ENCODE results near the gene DNPH1. TPM values are rescaled to one million over a fixed set of nuclear protein-coding genes. Genes with fewer than 3 reads are reported as not detected.

The DNPH1 gene
- total and polyA plus RNA-seq, 8 donors: 42.9 to 158 (median 109) TPM; not detected in 1

DNA sequence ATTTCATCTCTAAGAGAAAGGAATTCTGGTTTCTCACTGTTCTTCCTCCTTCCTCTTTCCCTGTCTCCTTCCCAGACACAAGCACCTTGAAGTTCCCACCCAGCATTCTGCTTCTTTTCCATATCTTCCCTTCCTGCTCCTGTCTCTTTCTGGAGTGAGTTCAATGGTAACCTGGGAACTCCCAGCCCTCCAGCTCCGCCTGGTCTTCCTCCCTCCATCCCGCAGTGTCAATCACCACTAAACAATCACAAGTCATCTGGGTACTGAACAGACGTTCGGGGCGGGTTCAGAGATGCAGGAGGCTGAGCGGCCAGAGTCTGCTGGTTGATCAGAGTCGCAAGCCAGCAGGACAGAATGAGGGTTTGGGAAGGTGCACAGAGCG is 21.7 kb upstream of the DNPH1 start:
- H3K4me1 ChIP-seq: peaks cover 5 to 21% (median 16%) of the 10 kb centered on the region in 4 donors
- H3K36me3 ChIP-seq: no peaks in the 10 kb centered on the region
- no peaks in the 10 kb centered on the region for H3K9me3 ChIP-seq
- H3K27me3 ChIP-seq: peaks cover 0 to 76% (median 21%) of the 10 kb centered on the region in 3 donors
- peak in 1 of 2 donors; percentile 26 for DNase-seq
- WGBS, 5 donors: 9 to 14% (median 12%) methylated on average over 5 to 8 of the region's 8 CpGs
- intact Hi-C loops (cut with DNase I; ENCODE audit: low total_unique reads): no loop called here
- no peak overlapping the region for H3K4me3 ChIP-seq
- TF ChIP-seq POLR2AphosphoS5 (IDR thresholded peaks at IDR 0.05): no peak
- TF ChIP-seq, protein P1, sequence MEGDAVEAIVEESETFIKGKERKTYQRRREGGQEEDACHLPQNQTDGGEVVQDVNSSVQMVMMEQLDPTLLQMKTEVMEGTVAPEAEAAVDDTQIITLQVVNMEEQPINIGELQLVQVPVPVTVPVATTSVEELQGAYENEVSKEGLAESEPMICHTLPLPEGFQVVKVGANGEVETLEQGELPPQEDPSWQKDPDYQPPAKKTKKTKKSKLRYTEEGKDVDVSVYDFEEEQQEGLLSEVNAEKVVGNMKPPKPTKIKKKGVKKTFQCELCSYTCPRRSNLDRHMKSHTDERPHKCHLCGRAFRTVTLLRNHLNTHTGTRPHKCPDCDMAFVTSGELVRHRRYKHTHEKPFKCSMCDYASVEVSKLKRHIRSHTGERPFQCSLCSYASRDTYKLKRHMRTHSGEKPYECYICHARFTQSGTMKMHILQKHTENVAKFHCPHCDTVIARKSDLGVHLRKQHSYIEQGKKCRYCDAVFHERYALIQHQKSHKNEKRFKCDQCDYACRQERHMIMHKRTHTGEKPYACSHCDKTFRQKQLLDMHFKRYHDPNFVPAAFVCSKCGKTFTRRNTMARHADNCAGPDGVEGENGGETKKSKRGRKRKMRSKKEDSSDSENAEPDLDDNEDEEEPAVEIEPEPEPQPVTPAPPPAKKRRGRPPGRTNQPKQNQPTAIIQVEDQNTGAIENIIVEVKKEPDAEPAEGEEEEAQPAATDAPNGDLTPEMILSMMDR (IDR thresholded peaks at IDR 0.05): no peak
- TF ChIP-seq EP300 (IDR thresholded peaks at IDR 0.05): no peak
- TF ChIP-seq POLR2A (IDR thresholded peaks at IDR 0.05): no peak
- no peak overlapping the region for H3K27ac ChIP-seq

DNA sequence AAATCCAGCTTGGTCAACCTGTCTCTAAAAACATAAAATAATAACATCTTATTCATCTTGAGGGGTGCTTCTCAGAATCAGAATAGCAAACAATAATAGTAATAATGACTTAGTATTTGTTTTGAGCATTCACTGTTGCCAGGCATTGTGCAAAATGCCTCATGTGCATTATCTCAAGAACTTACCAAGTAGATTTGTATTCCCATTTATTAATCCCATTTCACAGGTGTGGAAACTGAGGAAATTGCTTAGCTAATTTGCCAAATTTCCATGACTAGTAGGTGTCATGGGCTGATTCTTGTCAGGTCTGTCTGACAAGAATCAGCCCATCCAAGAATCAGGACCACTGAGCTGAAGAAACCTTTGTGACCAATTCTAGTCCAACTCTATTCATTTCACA is 19.5 kb upstream of the DNPH1 start:
- H3K27me3 ChIP-seq: peaks cover 6 to 76% (median 37%) of the 10 kb centered on the region in 3 donors
- intact Hi-C loops (cut with DNase I; ENCODE audit: low total_unique reads): no loop called here

DNA sequence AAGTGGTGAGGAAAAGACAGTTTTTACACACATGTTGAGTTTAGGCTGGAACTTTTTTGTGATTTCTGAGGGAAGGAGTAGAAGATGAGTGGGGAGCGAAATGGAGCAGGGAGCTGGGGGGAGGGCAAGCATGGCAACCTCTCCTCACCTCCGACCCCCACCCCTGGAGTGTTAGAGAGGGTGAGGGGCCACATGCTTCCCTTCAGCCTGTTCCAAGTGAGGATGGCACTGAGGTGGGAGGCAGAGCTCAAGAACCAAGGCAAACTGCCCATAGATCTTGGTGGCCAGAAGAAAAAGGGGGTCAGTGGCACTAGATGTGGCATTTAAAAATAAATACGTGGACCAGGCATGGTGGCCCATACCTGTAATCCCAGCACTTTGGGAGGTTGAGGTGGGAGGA is 18.8 kb upstream of the DNPH1 start:
- H3K27me3 ChIP-seq: peaks cover 6 to 76% (median 44%) of the 10 kb centered on the region in 3 donors
- H3K4me3 ChIP-seq: no peak overlapping the region
- H3K9me3 ChIP-seq: no peaks in the 10 kb centered on the region
- no peaks in the 10 kb centered on the region for H3K36me3 ChIP-seq
- H3K4me1 ChIP-seq: peaks cover 10 to 22% (median 19%) of the 10 kb centered on the region in 4 donors
- 72 to 84% (median 79%) methylated on average over 3 of the region's 3 CpGs for WGBS, 5 donors
- no peak overlapping the region for H3K27ac ChIP-seq
- TF ChIP-seq EP300 (IDR thresholded peaks at IDR 0.05): no peak
- TF ChIP-seq, protein P1 (IDR thresholded peaks at IDR 0.05): no peak
- no peak for TF ChIP-seq POLR2A (IDR thresholded peaks at IDR 0.05)
- TF ChIP-seq POLR2AphosphoS5 (IDR thresholded peaks at IDR 0.05): no peak
- intact Hi-C loops (cut with DNase I; ENCODE audit: low total_unique reads): no loop called here
- peak in 1 of 2 donors; percentile 3 for DNase-seq

More for the DNA sequence above, 19.5 kb upstream of the DNPH1 start:
- H3K36me3 ChIP-seq: no peaks in the 10 kb centered on the region
- no peaks in the 10 kb centered on the region for H3K9me3 ChIP-seq
- H3K4me3 ChIP-seq: no peak overlapping the region
- TF ChIP-seq POLR2AphosphoS5 (IDR thresholded peaks at IDR 0.05) (no peak), POLR2A (IDR thresholded peaks at IDR 0.05) (no peak), EP300 (IDR thresholded peaks at IDR 0.05) (no peak)
- TF ChIP-seq, protein P1 (IDR thresholded peaks at IDR 0.05): no peak
- no peak overlapping the region for H3K27ac ChIP-seq
- DNase-seq: no peak
- H3K4me1 ChIP-seq: peaks cover 5 to 21% (median 16%) of the 10 kb centered on the region in 4 donors

DNA sequence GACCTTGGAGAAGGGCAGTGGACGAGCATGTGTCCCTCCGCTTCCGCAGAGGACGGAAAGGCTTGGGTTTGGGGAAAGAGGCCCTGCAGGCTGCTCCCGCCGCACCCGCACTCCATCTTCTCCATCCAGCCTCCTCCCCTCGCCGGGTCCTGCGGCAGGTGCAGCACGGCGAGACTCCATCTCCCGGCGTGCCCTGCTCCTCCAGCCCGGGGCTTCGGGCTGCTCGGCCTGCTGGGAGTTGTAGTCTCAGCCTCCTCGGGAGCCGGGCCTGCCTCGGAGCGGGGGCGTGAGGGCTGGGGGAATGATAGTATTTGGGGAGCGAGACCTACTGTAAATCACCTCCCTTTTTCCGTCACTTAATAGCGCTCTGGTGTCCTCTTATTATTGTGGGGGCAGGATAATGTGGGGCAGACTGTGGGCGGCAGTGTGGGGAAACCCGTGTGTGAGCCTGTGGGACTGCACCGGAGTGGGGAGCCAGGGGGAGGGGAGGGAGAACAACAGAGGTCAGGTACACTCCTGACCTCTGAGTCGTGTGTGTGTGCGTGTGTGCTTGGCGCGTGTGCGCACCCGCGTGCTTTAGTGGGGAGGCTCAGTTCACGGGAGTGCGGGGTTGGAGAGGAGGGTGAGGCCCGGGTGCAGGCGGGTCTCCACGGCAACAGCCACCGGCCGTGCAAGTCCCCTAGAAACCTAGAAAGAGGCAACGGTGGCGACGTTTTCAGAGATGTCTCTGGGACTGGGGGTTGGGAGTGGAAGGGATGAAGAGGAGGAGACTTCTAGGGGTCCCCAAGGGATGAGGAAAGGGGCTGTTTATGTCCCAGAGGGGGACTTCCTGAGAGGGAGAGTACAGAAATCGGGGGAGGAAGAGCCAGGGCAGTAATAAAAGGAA is 18.1 kb upstream of the DNPH1 start:
- TF ChIP-seq EP300 (IDR thresholded peaks at IDR 0.05) (no peak), POLR2AphosphoS5 (IDR thresholded peaks at IDR 0.05) (peak in 1 of 3 donors; percentile 19)
- TF ChIP-seq, protein P1 (IDR thresholded peaks at IDR 0.05): no peak
- peak; percentile 82 to 94 for DNase-seq
- intact Hi-C loops (cut with DNase I; ENCODE audit: low total_unique reads): no loop called here
- peak overlapping the region; percentile 55 to 84 (median 68) for H3K4me3 ChIP-seq
- H3K27ac ChIP-seq: peak overlapping the region in 4 of 5 donors; percentile 35 to 58 (median 56)
- no peaks in the 10 kb centered on the region for H3K36me3 ChIP-seq
- H3K9me3 ChIP-seq: no peaks in the 10 kb centered on the region
- H3K4me1 ChIP-seq: peaks cover 10 to 22% (median 19%) of the 10 kb centered on the region in 4 donors
- peaks cover 6 to 76% (median 43%) of the 10 kb centered on the region in 3 donors for H3K27me3 ChIP-seq
- 1 to 3% (median 2%) methylated on average over 42 to 46 of the region's 46 CpGs for WGBS, 5 donors
